ENCODE data around the gene MYBPC1.

- no peak for TF ChIP-seq CTCF (IDR thresholded peaks at IDR 0.05)
- TF ChIP-seq ZFX (IDR thresholded peaks at IDR 0.05; ENCODE audit: borderline replicate concordance) = no peak
These were observed 100.2 kb downstream of the MYBPC1 start for GRCh38 chr12:101694986-101695385.
